GM19043 (cell line): Measurements from ENCODE around the gene AHI1.
"Not testable (repeated sequence)": the region's sequence is repeated elsewhere in the genome, so short reads cannot be mapped to it uniquely, and the experiment has no call there.

Experiments used
- ATAC-seq: cut with Tn5 transposase; IDR thresholded peaks from one replicate; pipeline ENCODE4 v1.9.1; 2021; ENCODE audit warnings: low read depth; ENCODE audit not compliant: unreplicated experiment

AHI1 gene

GRCh38 chr6:135344526-135344925, 153.0 kb downstream of the AHI1 start:
- ATAC-seq = no peak

- ATAC-seq = not testable (repeated sequence)
Observed at GRCh38 chr6:135339920-135340319, 157.6 kb downstream of the AHI1 start.

GRCh38 chr6:135334169-135334568, 163.4 kb downstream of the AHI1 start:
- ATAC-seq = no peak

- ATAC-seq = no peak
Observed at GRCh38 chr6:135331002-135331401, 166.5 kb downstream of the AHI1 start.

GRCh38 chr6:135329851-135330803, 167.4 kb downstream of the AHI1 start:
- ATAC-seq = peak; percentile 93

GRCh38 chr6:135328136-135328535, 169.4 kb downstream of the AHI1 start:
- ATAC-seq = no peak

GRCh38 chr6:135325624-135326424, 171.7 kb downstream of the AHI1 start:
- ATAC-seq = no peak

GRCh38 chr6:135324531-135324930, 173.0 kb downstream of the AHI1 start:
- no peak for ATAC-seq

- no peak for ATAC-seq
Observed at GRCh38 chr6:135323979-135324378, 173.6 kb downstream of the AHI1 start.

- peak; percentile 95 for ATAC-seq
Observed at GRCh38 chr6:135323202-135323668, 174.3 kb downstream of the AHI1 start.

- ATAC-seq = peak; percentile 53
Observed at GRCh38 chr6:135322427-135323201, 174.9 kb downstream of the AHI1 start.

- no peak for ATAC-seq
Observed at GRCh38 chr6:135320721-135321621, 176.6 kb downstream of the AHI1 start.

GRCh38 chr6:135319819-135320218, 177.7 kb downstream of the AHI1 start:
- ATAC-seq = no peak

- no peak for ATAC-seq
Observed at GRCh38 chr6:135318738-135319469, 178.6 kb downstream of the AHI1 start.

- ATAC-seq = no peak
Observed at GRCh38 chr6:135314543-135314942, 183.0 kb downstream of the AHI1 start.

- no peak for ATAC-seq
Observed at GRCh38 chr6:135311446-135312200, 185.9 kb downstream of the AHI1 start.

- no peak for ATAC-seq
Observed at GRCh38 chr6:135310291-135310690, 187.2 kb downstream of the AHI1 start.

- ATAC-seq = no peak
Observed at GRCh38 chr6:135306740-135307420, 190.7 kb downstream of the AHI1 start.
